GM12873 (cell line): ENCODE results near the gene THSD7B.

Source experiments
- TF ChIP-seq, protein P1 (sequence below): IDR thresholded peaks from 2 replicates; pipeline ENCODE4 v1.5.1; 2012; ENCODE audit warnings: low read depth, mild to moderate bottlenecking, moderate library complexity, low read length, control low read depth; ENCODE audit not compliant: insufficient read depth; ENCODE audit errors: missing control alignments

Gene THSD7B, protein sequence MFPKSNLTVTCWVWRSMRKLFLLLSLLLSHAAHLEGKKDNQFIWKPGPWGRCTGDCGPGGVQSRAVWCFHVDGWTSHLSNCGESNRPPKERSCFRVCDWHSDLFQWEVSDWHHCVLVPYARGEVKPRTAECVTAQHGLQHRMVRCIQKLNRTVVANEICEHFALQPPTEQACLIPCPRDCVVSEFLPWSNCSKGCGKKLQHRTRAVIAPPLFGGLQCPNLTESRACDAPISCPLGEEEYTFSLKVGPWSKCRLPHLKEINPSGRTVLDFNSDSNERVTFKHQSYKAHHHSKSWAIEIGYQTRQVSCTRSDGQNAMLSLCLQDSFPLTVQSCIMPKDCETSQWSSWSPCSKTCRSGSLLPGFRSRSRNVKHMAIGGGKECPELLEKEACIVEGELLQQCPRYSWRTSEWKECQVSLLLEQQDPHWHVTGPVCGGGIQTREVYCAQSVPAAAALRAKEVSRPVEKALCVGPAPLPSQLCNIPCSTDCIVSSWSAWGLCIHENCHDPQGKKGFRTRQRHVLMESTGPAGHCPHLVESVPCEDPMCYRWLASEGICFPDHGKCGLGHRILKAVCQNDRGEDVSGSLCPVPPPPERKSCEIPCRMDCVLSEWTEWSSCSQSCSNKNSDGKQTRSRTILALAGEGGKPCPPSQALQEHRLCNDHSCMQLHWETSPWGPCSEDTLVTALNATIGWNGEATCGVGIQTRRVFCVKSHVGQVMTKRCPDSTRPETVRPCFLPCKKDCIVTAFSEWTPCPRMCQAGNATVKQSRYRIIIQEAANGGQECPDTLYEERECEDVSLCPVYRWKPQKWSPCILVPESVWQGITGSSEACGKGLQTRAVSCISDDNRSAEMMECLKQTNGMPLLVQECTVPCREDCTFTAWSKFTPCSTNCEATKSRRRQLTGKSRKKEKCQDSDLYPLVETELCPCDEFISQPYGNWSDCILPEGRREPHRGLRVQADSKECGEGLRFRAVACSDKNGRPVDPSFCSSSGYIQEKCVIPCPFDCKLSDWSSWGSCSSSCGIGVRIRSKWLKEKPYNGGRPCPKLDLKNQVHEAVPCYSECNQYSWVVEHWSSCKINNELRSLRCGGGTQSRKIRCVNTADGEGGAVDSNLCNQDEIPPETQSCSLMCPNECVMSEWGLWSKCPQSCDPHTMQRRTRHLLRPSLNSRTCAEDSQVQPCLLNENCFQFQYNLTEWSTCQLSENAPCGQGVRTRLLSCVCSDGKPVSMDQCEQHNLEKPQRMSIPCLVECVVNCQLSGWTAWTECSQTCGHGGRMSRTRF (N-terminal part only)

DNA sequence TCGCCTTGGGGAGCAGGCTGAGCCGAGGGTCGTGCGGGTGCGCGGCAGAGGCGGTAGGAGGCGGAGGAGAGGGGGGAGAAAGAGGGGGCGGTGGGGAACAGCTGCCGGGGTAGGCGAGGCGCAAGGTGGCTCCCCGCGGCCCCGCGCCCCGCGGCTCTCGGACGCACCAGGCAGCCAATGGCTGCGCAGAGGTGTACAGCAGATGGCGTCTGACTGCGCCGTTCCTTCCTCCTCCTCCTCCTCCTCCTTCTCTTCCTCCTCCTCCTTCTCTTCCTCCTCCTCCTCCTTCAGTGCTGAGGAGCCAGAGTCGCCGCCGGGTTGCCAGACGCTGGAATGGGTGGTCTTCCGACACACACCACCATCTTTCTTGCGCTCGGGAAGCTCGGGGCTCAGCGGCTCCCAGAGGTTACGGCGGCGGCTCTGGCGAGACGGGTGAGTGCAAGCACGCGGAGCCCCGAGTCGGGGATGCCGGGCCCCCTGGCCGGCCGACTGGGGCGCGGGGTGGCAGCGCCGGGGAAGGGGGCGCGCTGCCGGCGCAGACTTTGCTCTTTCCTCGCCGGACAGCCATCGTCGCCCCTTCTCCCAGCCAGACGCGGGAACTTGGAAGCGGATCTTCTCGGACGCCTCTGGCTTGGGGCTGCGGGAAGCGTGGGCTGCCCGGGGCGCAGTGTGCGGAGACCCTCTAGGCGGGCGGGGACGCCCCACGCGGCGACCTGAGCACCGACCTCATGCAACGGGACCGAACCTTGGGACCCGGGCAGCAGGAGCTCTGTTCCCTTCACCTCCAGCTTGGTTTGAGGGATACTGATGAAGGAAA is at the start of gene THSD7B:
TSS of gene THSD7B (plus strand) at position 290 of the 817 bp plus-strand sequence. CDS start 116,634 bp downstream, outside the sequence.
- TF ChIP-seq, protein P1, sequence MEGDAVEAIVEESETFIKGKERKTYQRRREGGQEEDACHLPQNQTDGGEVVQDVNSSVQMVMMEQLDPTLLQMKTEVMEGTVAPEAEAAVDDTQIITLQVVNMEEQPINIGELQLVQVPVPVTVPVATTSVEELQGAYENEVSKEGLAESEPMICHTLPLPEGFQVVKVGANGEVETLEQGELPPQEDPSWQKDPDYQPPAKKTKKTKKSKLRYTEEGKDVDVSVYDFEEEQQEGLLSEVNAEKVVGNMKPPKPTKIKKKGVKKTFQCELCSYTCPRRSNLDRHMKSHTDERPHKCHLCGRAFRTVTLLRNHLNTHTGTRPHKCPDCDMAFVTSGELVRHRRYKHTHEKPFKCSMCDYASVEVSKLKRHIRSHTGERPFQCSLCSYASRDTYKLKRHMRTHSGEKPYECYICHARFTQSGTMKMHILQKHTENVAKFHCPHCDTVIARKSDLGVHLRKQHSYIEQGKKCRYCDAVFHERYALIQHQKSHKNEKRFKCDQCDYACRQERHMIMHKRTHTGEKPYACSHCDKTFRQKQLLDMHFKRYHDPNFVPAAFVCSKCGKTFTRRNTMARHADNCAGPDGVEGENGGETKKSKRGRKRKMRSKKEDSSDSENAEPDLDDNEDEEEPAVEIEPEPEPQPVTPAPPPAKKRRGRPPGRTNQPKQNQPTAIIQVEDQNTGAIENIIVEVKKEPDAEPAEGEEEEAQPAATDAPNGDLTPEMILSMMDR = no peak

DNA sequence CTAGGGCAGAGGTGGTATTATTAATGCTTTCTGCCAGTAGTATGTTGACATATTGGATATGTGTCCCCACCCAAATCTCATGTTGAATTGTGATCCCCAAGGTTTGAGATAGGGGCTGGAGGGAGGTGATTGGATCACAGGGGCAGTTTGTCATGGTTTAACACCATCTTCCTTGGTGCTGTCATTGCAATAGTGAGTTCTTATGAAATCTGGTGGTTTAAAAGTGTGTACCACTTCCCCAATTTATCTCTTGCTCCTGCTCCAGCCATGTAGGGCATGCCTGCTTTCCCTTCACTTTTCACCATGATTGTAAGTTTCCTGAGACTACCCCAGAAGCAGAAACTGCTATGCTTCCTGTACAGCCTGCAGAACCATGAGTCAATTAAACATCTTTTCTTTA is 47.1 kb upstream of the THSD7B start:
- TF ChIP-seq, protein P1 = no peak

DNA sequence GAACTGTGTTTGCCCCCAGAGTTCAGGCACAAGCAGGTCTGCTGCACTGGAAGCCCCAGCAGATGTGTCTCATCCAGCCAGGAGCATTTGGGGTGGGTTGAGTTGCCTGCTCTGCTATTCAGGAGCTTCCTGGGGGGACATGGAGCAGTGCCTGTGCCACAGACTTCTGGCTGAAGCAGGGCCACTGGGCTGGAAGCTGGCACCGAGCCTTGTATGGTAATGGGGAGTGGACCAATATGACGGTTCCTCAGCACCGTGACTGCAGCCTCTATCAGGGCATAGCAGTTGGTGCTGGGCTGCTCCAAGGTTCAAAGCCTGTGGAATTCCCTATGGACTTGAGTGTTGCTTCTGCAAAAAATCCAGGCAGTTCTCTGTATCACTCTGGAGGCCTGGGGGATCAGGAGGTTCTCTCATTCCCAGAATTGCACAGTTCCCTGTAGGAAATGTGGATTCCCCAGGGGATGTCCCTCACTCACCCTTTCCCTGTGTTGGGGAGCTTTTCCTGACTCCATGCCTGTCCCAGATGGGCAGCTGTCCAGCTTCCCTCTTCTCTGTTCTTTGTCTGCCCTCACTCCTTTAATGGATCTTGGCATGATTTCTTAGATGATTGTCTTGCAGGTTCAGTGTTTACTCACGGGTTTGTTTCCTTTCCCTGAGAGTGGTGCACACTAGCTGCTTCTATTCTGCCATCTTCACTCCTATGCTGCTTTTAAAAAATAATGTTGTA is 37.2 kb upstream of the THSD7B start:
- TF ChIP-seq, protein P1 = no peak

DNA sequence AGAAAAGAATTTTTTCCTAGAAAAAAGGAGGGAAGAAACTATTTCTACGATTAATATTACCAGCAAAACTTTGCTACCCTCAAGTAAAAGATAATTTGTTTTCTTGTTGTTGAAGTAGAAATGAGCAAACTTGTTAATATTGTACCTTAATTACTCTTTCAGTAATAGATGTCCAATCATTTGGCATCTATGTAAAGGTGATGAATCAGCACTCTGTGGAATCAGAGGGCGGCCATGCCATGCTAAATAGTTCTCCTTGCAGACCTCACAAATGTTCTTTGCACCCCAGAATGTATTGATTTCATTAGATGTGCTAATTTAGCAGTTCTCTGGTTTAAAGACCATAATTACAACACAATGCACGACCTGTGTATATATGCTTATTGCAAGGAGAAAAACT is 29.1 kb upstream of the THSD7B start:
- TF ChIP-seq, protein P1 = no peak

DNA sequence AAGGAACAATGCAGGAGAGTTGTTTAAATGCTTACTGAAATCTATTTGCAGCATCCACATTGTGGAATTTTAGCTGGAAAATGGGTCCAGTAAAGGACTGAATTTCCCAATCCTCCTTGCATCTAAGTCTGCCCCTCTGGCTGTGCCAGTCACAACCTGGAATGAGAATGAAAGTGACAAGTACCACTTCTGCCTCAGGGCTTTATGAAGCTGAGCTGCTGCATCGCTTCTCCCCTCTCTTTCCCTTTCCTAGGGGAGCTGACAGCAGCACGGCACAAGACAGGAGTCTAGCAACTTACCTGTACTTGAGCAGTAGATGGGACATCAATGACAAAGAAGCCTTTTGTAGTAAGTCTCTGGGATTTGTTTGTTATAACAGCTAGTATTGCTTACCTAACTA is 27.3 kb upstream of the THSD7B start:
- TF ChIP-seq, protein P1 = no peak

DNA sequence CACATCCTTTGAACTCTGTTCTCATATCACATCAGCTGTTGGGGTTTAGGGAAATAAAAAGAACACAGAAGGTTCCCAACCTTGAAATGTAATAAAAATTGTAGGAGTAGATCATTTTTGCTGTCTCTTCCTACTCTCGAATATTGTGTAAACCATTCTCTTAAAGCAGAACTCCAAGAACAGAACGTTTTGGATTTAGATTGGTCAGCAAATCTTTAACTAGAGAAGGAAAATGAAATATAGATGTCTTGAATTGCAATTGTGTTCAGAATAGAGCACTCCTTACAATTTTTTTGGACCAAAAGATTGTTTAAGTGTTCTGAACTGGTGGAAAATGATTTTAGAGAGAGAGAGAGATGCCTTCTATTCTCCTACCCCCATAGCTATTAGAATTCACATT is 23.9 kb upstream of the THSD7B start:
- TF ChIP-seq, protein P1 = no peak
